Stomach (tissue), 4 donors: ENCODE measurements around the gene ZMYND8.

Source experiments
- CTCF ChIP-seq, 7 experiments: fragments of 450-650 bp in 4 of 7; fragments of 200-600 bp in 3 of 7; sonication (generic) in 3 of 7; IDR thresholded peaks; one replicate each; pipeline ENCODE4 v1.5.1; 2016 to 2019; ENCODE audit warnings: antibody characterized with exemption in 7 of 7, control low read depth in 2 of 7, mild to moderate bottlenecking in 1 of 7
- POLR2A ChIP-seq, 4 donors: fragments of 450-650 bp; IDR thresholded peaks; one replicate each; pipeline ENCODE4 v1.6.1; 2016; ENCODE audit warnings: antibody characterized with exemption in 4 of 4, control low read depth in 2 of 4, mild to moderate bottlenecking in 1 of 4, moderate library complexity in 1 of 4
- POLR2AphosphoS5 ChIP-seq, 3 donors: sonication (generic); formaldehyde crosslinking; IDR thresholded peaks; one replicate each; pipeline ENCODE4 v1.6.1; 2016; ENCODE audit warnings: antibody characterized with exemption in 3 of 3

- no peak for TF ChIP-seq CTCF (IDR thresholded peaks at IDR 0.05)
- no peak for TF ChIP-seq POLR2A (IDR thresholded peaks at IDR 0.05)
- no peak for TF ChIP-seq POLR2AphosphoS5 (IDR thresholded peaks at IDR 0.05)
Observed at GRCh38 chr20:47365023-47365764, 8.7 kb upstream of the ZMYND8 start.
